Endometrium (tissue), 2 donors: ENCODE results near the gene JARID2.

ENCODE experiments used
- FAIRE-seq: peaks from 2 replicates; lab custom pipeline; 2012; peaks lifted over from hg19 to GRCh38; lab: Jason Lieb, UNC
- donor health status: control.
- donor health status: control.

The JARID2 gene

GRCh38 chr6:15547400-15547799 is 301.5 kb downstream of the JARID2 start:
- no peak for FAIRE-seq

- FAIRE-seq: no peak
Observed at GRCh38 chr6:15549371-15549770, 303.5 kb downstream of the JARID2 start.

- no peak for FAIRE-seq
Observed at GRCh38 chr6:15550546-15551123, 304.8 kb downstream of the JARID2 start.

GRCh38 chr6:15551262-15551661 is 305.4 kb downstream of the JARID2 start:
- no peak for FAIRE-seq

- no peak for FAIRE-seq
Observed at GRCh38 chr6:15551798-15552197, 305.9 kb downstream of the JARID2 start.

GRCh38 chr6:15553031-15553430 is 307.2 kb downstream of the JARID2 start:
- no peak for FAIRE-seq

- FAIRE-seq: no peak
Observed at GRCh38 chr6:15553736-15554294, 307.9 kb downstream of the JARID2 start.

GRCh38 chr6:15554728-15555100 is 308.8 kb downstream of the JARID2 start:
- FAIRE-seq: no peak

GRCh38 chr6:15555101-15556038 is 309.5 kb downstream of the JARID2 start:
- FAIRE-seq: no peak

- FAIRE-seq: no peak
Observed at GRCh38 chr6:15556711-15557110, 310.8 kb downstream of the JARID2 start.

- no peak for FAIRE-seq
Observed at GRCh38 chr6:15557174-15557573, 311.3 kb downstream of the JARID2 start.

GRCh38 chr6:15560713-15561112 is 314.8 kb downstream of the JARID2 start:
- no peak for FAIRE-seq

GRCh38 chr6:15561447-15562199 is 315.8 kb downstream of the JARID2 start:
- no peak for FAIRE-seq

- FAIRE-seq: no peak
Observed at GRCh38 chr6:15562977-15563376, 317.1 kb downstream of the JARID2 start.

- FAIRE-seq: no peak
Observed at GRCh38 chr6:15569035-15569995, 323.4 kb downstream of the JARID2 start.

GRCh38 chr6:15570171-15570570 is 324.3 kb downstream of the JARID2 start:
- FAIRE-seq: no peak
